ENCODE measurements around the gene CT45A9.
"Not testable (repeated sequence)": the region's sequence is repeated elsewhere in the genome, so short reads cannot be mapped to it uniquely, and the experiment has no call there.

DNA sequence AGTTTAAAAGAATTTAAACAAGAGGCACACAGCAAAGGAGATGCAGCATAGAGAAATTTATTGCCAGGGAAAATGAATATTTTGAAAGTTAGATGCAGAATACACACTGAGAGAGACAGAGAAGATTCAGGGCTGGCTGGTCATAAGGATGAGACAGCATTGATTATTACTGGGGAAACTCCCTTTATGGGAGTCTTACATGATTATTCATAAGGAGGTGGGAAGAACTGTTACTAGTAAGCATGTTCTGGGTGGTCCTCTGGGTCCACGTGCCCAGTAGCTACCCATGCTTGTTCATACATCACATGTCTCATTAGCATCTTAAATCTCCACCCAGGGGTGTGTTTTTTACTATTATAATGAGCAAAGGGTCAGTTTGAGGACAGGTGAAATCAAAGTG is 48.9 kb upstream of the CT45A9 start:
- not testable (repeated sequence) for TF ChIP-seq POLR2A (IDR thresholded peaks at IDR 0.05)
- TF ChIP-seq, protein P1, sequence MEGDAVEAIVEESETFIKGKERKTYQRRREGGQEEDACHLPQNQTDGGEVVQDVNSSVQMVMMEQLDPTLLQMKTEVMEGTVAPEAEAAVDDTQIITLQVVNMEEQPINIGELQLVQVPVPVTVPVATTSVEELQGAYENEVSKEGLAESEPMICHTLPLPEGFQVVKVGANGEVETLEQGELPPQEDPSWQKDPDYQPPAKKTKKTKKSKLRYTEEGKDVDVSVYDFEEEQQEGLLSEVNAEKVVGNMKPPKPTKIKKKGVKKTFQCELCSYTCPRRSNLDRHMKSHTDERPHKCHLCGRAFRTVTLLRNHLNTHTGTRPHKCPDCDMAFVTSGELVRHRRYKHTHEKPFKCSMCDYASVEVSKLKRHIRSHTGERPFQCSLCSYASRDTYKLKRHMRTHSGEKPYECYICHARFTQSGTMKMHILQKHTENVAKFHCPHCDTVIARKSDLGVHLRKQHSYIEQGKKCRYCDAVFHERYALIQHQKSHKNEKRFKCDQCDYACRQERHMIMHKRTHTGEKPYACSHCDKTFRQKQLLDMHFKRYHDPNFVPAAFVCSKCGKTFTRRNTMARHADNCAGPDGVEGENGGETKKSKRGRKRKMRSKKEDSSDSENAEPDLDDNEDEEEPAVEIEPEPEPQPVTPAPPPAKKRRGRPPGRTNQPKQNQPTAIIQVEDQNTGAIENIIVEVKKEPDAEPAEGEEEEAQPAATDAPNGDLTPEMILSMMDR (IDR thresholded peaks at IDR 0.05 in 4 of 5, conservative IDR thresholded peaks at IDR 0.05 in 1 of 5), result not testable (repeated sequence)

Data from gastrocnemius medialis (tissue), 4 donors.